GM10266 (cell line): ENCODE results near the gene MYH6.
"Not testable (repeated sequence)": the region's sequence is repeated elsewhere in the genome, so short reads cannot be mapped to it uniquely, and the experiment has no call there.

Experiments
- DNase-seq: peaks from one replicate; pipeline ENCODE4 v3.0.0; 2012; ENCODE audit errors: extremely low spot score
- TF ChIP-seq, protein P1 (sequence below): IDR thresholded peaks from 2 replicates; pipeline ENCODE4 v1.5.1; 2012; ENCODE audit warnings: mild to moderate bottlenecking, low read depth; ENCODE audit not compliant: control insufficient read depth, insufficient read depth; ENCODE audit errors: missing control alignments

Gene MYH6

DNA sequence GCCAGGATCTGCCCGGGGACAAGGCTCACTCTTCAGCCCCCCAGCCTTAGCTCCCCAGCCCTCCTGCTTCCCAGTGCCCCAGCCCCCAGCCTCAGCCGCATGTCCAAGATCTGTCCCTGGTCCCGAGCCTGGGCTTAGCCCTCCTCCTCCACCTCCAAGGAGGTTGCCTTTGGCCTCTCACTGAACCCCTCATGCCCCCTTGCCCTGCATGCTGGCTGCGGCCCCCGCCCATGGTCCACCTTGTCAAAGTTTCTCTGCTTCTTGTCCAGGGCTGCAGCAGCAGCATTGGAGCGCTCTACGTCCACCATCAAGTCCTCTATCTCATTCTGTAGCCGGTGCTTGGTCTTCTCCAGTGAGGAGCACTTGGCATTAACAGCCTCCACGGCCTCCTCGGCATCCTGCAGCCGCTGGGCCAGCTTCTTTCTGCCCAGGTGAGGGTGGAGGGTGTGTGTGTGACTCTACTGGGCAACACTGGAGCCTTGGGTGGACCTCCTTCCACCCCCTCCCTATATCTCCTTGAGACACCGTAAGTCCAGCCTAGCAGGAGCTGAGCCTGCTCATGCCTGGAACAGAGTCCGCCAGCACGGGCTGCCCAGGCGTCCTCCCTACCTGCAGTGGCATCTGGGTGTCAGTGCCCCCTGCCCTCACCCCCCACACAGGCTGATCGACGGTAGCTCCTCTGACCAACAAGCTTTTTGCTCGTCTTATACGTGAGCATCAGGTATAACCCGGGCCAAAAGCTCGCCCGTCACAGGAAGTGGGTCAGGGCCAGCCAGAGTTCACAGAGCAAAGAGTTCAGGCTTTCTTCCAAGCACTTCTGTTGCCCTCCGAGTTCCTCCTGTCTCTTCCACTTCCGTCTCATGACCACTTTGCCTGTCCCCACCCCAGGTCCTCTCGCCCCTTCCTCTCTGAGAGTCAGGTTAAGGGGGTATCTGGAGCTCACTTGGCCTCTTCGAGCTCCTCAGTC is 19.9 kb downstream of the MYH6 start:
- no peak for DNase-seq
- TF ChIP-seq, protein P1, sequence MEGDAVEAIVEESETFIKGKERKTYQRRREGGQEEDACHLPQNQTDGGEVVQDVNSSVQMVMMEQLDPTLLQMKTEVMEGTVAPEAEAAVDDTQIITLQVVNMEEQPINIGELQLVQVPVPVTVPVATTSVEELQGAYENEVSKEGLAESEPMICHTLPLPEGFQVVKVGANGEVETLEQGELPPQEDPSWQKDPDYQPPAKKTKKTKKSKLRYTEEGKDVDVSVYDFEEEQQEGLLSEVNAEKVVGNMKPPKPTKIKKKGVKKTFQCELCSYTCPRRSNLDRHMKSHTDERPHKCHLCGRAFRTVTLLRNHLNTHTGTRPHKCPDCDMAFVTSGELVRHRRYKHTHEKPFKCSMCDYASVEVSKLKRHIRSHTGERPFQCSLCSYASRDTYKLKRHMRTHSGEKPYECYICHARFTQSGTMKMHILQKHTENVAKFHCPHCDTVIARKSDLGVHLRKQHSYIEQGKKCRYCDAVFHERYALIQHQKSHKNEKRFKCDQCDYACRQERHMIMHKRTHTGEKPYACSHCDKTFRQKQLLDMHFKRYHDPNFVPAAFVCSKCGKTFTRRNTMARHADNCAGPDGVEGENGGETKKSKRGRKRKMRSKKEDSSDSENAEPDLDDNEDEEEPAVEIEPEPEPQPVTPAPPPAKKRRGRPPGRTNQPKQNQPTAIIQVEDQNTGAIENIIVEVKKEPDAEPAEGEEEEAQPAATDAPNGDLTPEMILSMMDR: no peak

DNA sequence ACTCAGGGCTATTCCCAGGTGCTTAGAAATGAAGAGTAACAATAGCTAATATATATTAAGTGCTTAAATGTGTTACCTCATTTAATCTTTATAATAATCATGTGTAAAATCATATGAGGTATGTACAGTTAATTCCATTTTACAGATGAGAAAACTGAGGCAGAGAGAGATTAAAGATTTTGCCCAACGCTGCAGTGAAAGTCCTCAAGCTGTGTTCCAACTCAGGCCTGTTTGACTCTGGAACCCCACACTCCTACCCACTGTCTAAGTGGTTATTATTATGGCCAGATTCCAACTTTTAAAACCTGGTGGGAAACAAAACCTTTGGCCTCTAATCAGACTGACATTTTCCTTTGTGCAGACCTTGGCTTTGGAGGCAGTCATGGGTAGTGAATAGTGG is 21.1 kb downstream of the MYH6 start:
- DNase-seq: no peak
- TF ChIP-seq, protein P1: no peak

DNA sequence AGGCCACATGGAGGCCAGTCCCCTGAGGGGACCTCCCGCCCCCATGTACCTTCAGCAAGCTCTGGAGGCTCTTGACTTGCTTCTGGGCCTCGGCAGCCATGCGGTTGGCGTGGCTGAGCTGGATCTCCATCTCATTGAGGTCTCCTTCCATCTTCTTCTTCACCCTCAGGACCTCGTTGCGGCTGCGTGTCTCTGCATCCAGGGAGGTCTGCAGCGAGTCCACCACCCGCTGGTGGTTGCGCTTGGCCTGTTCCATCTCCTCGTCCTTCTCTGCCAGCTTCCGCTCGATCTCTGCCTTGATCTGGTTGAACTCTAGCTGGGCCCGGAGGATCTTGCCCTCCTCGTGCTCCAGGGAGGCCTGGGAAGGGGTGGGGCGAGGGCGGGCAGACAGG is 21.8 kb downstream of the MYH6 start:
- not testable (repeated sequence) for DNase-seq

DNA sequence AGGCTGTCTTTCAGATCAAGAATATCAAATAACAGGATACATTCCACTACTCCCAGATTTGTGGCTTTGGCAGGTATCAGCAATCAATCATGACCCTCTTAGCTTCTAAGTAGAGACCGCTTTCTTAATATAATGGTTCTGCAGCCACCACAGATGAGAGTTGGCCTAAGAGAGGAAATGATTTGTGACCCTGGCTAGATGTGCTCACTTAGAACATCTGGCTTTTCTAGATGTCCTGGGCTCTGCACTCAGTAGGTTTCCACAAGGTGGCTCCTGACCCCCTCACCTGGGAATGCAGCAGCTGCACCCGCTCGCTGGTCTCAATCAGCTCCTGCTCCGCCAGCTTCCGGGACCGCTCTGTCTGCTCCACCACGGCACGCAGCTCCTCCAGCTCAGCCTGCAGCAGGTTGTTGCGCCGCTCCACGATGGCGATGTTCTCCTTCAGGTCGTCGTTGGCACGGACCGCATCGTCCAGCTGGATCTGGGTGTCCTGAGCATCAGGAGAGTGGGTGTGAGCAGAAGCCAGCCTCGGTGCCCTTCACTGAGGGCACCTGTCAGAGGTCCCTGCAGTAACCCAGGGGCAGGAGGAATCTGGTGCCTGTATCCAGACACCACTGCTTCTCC is 22.3 kb downstream of the MYH6 start:
- DNase-seq: no peak
- TF ChIP-seq, protein P1: no peak

DNA sequence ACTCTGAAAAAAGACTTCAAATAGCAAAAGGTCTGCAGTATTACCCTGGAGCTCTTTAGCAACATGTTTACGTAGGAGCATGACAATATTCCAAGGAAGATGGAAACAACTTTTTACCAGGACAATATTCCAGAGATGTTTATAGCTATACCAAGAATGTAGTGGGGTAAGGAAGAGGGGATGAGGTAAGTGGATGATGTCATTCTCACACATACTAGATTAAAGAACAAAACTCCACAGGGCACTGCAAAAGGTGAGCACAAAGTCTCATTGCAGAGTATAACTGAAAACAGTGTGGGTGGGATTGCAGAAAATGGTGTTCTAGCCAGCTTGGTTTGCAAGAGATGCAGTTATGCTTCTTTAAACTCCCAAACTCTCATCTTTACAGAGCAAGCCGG is 22.8 kb downstream of the MYH6 start:
- TF ChIP-seq, protein P1: no peak
- DNase-seq: no peak

DNA sequence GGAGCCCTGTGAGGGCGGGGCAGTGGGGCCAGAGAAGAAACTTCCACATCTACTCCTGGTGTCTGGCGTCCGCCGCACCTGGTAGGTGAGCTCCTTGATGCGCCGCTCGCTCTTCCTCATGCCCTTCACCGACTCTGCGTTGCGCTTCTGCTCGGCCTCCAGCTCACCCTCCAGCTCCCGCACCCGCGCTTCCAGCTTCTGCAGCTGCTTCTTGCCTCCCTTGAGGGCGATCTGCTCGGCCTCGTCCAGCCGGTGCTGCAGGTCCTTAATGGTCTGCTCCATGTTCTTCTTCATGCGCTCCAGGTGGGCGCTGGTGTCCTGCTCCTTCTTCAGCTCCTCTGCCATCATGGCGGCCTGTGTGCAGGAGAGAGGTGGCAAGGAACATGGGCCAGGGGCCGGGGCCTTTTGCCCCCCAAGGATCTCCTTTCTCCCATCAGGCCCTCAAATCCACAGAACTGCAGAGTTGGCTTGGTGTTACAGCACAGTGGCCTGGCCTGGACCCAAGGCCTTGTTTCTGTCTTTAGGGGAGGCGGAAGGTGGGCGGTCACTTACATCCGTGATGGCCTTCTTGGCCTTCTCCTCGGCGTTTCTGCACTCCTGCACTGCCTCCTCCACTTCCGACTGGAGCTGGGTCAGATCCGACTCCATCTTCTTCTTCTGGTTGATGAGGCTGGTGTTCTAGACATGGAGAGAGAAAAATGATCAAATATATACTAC is 23.6 kb downstream of the MYH6 start:
- TF ChIP-seq, protein P1: no peak
- DNase-seq: no peak

DNA sequence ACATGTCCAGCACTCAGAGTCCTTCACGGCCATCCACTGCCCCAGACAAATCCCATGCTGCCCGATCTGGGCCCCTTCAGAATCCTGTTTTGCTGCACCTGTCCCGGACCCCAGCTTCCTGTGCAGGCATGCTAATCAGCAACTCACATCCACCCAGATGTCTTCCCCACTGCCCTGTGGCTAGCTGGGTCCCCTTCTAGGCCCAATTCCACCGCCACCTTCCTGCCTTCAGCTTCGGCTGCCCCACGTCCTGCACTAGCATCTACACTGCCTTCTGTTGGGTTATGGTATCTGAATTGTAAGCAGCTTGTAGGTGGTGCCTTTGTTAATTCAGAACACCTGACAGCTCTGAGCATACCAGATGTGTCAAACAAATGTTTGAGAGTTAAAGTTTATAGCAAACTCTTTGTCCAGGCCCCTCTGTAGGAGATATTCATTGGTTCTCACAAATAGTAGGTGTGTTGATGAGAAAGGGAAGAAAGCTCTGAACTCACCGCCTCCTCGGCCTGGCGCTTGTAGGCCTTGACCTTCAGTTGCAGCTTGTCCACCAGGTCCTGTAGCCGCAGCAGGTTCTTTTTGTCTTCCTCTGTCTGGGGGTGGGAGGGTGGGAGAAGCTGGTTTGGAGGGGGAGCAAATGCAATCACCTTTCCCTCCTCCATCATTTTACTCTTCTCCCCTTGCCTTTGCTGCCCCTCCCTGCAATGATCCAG is 25.2 kb downstream of the MYH6 start:
- TF ChIP-seq, protein P1: no peak
- no peak for DNase-seq
